ENCODE measurements around the gene CTAG1B.
"Not testable (repeated sequence)": the region's sequence is repeated elsewhere in the genome, so short reads cannot be mapped to it uniquely, and the experiment has no call there.

CTAG1B gene

GRCh38 chrX:154620767-154621414 lies 1.8 kb upstream of the CTAG1B start:
- DNase-seq (ENCODE audit: low read depth) = not testable (repeated sequence)

- DNase-seq (ENCODE audit: low read depth) = not testable (repeated sequence)
Measured at GRCh38 chrX:154613586-154613985, 5.5 kb downstream of the CTAG1B start.

- DNase-seq (ENCODE audit: low read depth) = not testable (repeated sequence)
Measured at GRCh38 chrX:154611146-154611545, 7.9 kb downstream of the CTAG1B start.

GRCh38 chrX:154608823-154609222 lies 10.3 kb downstream of the CTAG1B start:
- DNase-seq (ENCODE audit: low read depth) = not testable (repeated sequence)

- DNase-seq (ENCODE audit: low read depth) = not testable (repeated sequence)
Measured at GRCh38 chrX:154607976-154608375, 11.1 kb downstream of the CTAG1B start.

GRCh38 chrX:154607370-154607769 lies 11.7 kb downstream of the CTAG1B start:
- no peak for DNase-seq (ENCODE audit: low read depth)

- DNase-seq (ENCODE audit: low read depth) = no peak
Measured at GRCh38 chrX:154605566-154605965, 13.5 kb downstream of the CTAG1B start.

- DNase-seq (ENCODE audit: low read depth) = no peak
Measured at GRCh38 chrX:154603438-154604430, 15.3 kb downstream of the CTAG1B start.

GRCh38 chrX:154602766-154603437 lies 16.2 kb downstream of the CTAG1B start:
- no peak for DNase-seq (ENCODE audit: low read depth)

GRCh38 chrX:154602226-154602625 lies 16.9 kb downstream of the CTAG1B start:
- no peak for DNase-seq (ENCODE audit: low read depth)

GRCh38 chrX:154600759-154601374 lies 18.2 kb downstream of the CTAG1B start:
- no peak for DNase-seq (ENCODE audit: low read depth)

- DNase-seq (ENCODE audit: low read depth) = no peak
Measured at GRCh38 chrX:154599531-154599930, 19.6 kb downstream of the CTAG1B start.

- DNase-seq (ENCODE audit: low read depth) = no peak
Measured at GRCh38 chrX:154598656-154599055, 20.4 kb downstream of the CTAG1B start.

- no peak for DNase-seq (ENCODE audit: low read depth)
Measured at GRCh38 chrX:154597221-154597620, 21.9 kb downstream of the CTAG1B start.

- DNase-seq (ENCODE audit: low read depth) = no peak
Measured at GRCh38 chrX:154596290-154596929, 22.7 kb downstream of the CTAG1B start.

- DNase-seq (ENCODE audit: low read depth) = no peak
Measured at GRCh38 chrX:154595559-154596249, 23.4 kb downstream of the CTAG1B start.

- no peak for DNase-seq (ENCODE audit: low read depth)
Measured at GRCh38 chrX:154594491-154594890, 24.6 kb downstream of the CTAG1B start.

GRCh38 chrX:154593201-154593600 lies 25.9 kb downstream of the CTAG1B start:
- DNase-seq (ENCODE audit: low read depth) = no peak

GRCh38 chrX:154592505-154592904 lies 26.6 kb downstream of the CTAG1B start:
- DNase-seq (ENCODE audit: low read depth) = no peak

GRCh38 chrX:154590415-154590814 lies 28.7 kb downstream of the CTAG1B start:
- DNase-seq (ENCODE audit: low read depth) = not testable (repeated sequence)
